CD4-positive, alpha-beta T cell (primary cell): ENCODE results near the gene TMEM63C. TPM values are rescaled to one million over a fixed set of nuclear protein-coding genes. Genes with fewer than 3 reads are reported as not detected.

ENCODE experiments used
- ATAC-seq: fragments of 200-7000 bp; cut with Tn5 transposase; one replicate; pipeline ENCODE4 v1.10.0; 2022; ENCODE audit warnings: mild to moderate bottlenecking; ENCODE audit not compliant: poor library complexity
- CTCF ChIA-PET: fragments of 350-600 bp; sonication (Branson Sonifier 250); formaldehyde crosslinking; loops from one replicate; lab custom pipeline; 2021; ENCODE audit warnings: antibody characterized with exemption, inconsistent platforms; lab: Charles Lee
- POLR2A ChIA-PET: fragments of 350-600 bp; sonication (Branson Sonifier 250); formaldehyde crosslinking; loops from one replicate; lab custom pipeline; 2021; ENCODE audit warnings: antibody characterized with exemption, inconsistent platforms; lab: Charles Lee
- DNase-seq, 14 experiments: peaks; one replicate each; pipeline ENCODE4 v3.0.0-alpha.2; 2013 to 2020; ENCODE audit warnings: mixed read lengths in 2 of 14
- H3K27ac ChIP-seq, 2 donors: one replicate each; pipeline versions ENCODE4 v1.5.1 to v1.7.0; 2013; ENCODE audit warnings: low read length in 2 of 2, low read depth in 1 of 2, mild to moderate bottlenecking in 1 of 2
- H3K27me3 ChIP-seq, 2 experiments: 1 replicate in 1 of 2; 2 replicates in 1 of 2; pipeline versions ENCODE4 v1.6.1 to v1.7.0; 2013; ENCODE audit warnings: low read length in 2 of 2, control low read depth in 1 of 2, mild to moderate bottlenecking in 1 of 2, moderate library complexity in 1 of 2; ENCODE audit not compliant: insufficient read depth in 2 of 2, control insufficient read depth in 1 of 2
- H3K36me3 ChIP-seq: one replicate; pipeline ENCODE4 v1.6.1; 2013; ENCODE audit warnings: low read length, control low read depth; ENCODE audit not compliant: insufficient read depth
- H3K4me1 ChIP-seq: one replicate; pipeline ENCODE4 v1.6.1; 2013; ENCODE audit warnings: low read length, control low read depth; ENCODE audit not compliant: insufficient read depth
- H3K4me3 ChIP-seq: one replicate; pipeline ENCODE4 v1.5.1; 2013; ENCODE audit warnings: mild to moderate bottlenecking, low read length, moderate library complexity
- H3K9me3 ChIP-seq, 2 experiments: 1 replicate in 1 of 2; 2 replicates in 1 of 2; pipeline versions ENCODE4 v1.6.1 to v1.7.0; 2013; ENCODE audit warnings: low read length in 2 of 2, mild to moderate bottlenecking in 2 of 2, control low read depth in 1 of 2, moderate library complexity in 1 of 2; ENCODE audit not compliant: control insufficient read depth in 1 of 2, insufficient read depth in 1 of 2
- H3K27ac Mint-ChIP-seq: one replicate; pipeline ENCODE4 v1.8.0; 2020; ENCODE audit warnings: mixed read lengths
- H3K27me3 Mint-ChIP-seq: one replicate; pipeline ENCODE4 v1.8.0; 2021; ENCODE audit warnings: mixed read lengths
- H3K36me3 Mint-ChIP-seq: one replicate; pipeline ENCODE4 v1.8.0; 2021; ENCODE audit warnings: low read depth, mixed read lengths
- H3K4me1 Mint-ChIP-seq: one replicate; pipeline ENCODE4 v1.8.0; 2021; ENCODE audit warnings: low read depth, mixed read lengths
- H3K4me3 Mint-ChIP-seq: one replicate; pipeline ENCODE4 v1.8.0; 2020; ENCODE audit warnings: mild to moderate bottlenecking, mixed read lengths
- H3K9me3 Mint-ChIP-seq: one replicate; pipeline ENCODE4 v1.8.0; 2020; ENCODE audit warnings: mixed read lengths
- CTCF ChIP-seq: fragments of 200-600 bp; IDR thresholded peaks from one replicate; pipeline ENCODE4 v1.8.0; 2022; ENCODE audit warnings: antibody characterized with exemption, mild to moderate bottlenecking
- intact Hi-C, 2 experiments: fragments of 100-400 bp; cut with DNase I in 1 of 2; cut with micrococcal nuclease in 1 of 2; formaldehyde crosslinking; loops; one replicate each; pipeline versions ENCODE4 v1.15.1 to v1.9.0; 2023 to 2025; cut with DNase I, micrococcal nuclease
- total RNA-seq, 174 experiments: library from RNA in 2 of 174; stranded (reverse) in 2 of 174; gene quantifications; one replicate each; pipeline ENCODE4 v1.2.3 and lab custom pipeline; 2021 to 2026

Gene TMEM63C
- total RNA-seq, 2 experiments from 2014 or later = 0.58 to 0.89 TPM

DNA sequence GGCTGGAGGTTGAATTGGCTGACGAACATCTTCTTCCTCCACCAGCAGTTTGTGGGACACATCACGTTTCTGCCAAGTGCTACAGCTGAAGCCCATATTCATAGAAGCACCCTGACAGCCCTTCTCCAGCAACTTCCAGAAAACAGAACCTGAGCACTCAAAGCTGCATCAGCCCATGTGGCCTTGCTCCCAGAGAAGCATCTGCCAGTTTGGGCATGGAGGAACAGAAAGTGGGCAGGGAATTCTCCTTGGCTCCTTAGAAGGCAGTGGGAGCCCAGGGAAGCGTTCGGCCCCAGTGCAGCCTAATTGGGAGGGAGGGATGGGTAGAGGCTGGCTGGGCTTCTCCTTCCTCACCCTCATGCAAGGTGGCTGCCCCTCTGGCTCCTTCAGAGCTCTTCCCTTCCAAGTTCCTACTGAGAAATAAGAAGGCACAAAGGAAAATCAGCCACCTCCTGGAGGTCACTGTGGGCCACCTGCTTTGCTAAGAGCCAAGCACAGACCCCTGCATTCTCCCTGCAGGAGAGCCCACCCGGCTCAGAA, 93.5 kb downstream of the TMEM63C start:
- H3K4me1 Mint-ChIP-seq = no peaks in the 10 kb centered on the region
- intact Hi-C loops = no loop called here
- no peak overlapping the region for H3K4me3 ChIP-seq
- H3K27ac ChIP-seq = no peak overlapping the region
- H3K27ac Mint-ChIP-seq = no peak overlapping the region
- DNase-seq = no peak
- no peaks in the 10 kb centered on the region for H3K9me3 Mint-ChIP-seq
- TF ChIP-seq CTCF = no peak
- H3K4me1 ChIP-seq = no peaks in the 10 kb centered on the region
- H3K36me3 Mint-ChIP-seq = no peaks in the 10 kb centered on the region
- ChIA-PET CTCF (no interaction called here), POLR2A (no interaction called here)
- no peaks in the 10 kb centered on the region for H3K36me3 ChIP-seq
- peaks cover 10 to 24% of the 10 kb centered on the region in 2 experiments for H3K27me3 ChIP-seq
- H3K27me3 Mint-ChIP-seq = peaks cover 19% of the 10 kb centered on the region
- no peak for ATAC-seq
- H3K9me3 ChIP-seq = no peaks in the 10 kb centered on the region
- H3K4me3 Mint-ChIP-seq = no peak overlapping the region

DNA sequence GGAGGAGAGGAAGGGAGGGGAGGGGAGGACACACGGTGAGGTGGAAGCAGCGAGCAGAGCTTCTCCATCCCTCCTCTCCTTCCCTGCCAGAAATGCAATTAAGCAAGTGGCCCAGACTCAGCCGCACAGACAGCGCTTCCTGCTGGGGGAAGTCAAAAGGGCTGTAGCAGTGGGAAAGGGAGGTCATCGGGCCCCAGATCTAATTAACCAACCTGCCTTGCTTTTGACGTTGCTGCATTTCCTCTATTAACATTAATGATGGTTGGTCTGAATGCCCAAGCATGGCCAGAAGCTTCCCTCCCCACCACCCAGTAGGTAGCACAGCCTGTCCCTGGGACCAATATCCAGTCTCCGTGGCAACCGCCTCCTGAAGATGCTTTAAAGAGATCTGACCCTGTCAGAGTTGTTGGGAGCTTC, 94.0 kb downstream of the TMEM63C start:
- Mint-ChIP-seq H3K9me3 (no peaks in the 10 kb centered on the region), H3K4me1 (no peaks in the 10 kb centered on the region), H3K36me3 (no peaks in the 10 kb centered on the region), H3K27ac (no peak overlapping the region), H3K4me3 (no peak overlapping the region), H3K27me3 (peaks cover 19% of the 10 kb centered on the region)
- H3K4me3 ChIP-seq = no peak overlapping the region
- H3K36me3 ChIP-seq = no peaks in the 10 kb centered on the region
- H3K4me1 ChIP-seq = no peaks in the 10 kb centered on the region
- no peak for TF ChIP-seq CTCF
- ATAC-seq (no peak), DNase-seq (no peak)
- ChIA-PET CTCF (no interaction called here), POLR2A (no interaction called here)
- H3K9me3 ChIP-seq = no peaks in the 10 kb centered on the region
- intact Hi-C loops = no loop called here
- H3K27me3 ChIP-seq = peaks cover 7 to 19% of the 10 kb centered on the region in 2 experiments
- H3K27ac ChIP-seq = no peak overlapping the region

DNA sequence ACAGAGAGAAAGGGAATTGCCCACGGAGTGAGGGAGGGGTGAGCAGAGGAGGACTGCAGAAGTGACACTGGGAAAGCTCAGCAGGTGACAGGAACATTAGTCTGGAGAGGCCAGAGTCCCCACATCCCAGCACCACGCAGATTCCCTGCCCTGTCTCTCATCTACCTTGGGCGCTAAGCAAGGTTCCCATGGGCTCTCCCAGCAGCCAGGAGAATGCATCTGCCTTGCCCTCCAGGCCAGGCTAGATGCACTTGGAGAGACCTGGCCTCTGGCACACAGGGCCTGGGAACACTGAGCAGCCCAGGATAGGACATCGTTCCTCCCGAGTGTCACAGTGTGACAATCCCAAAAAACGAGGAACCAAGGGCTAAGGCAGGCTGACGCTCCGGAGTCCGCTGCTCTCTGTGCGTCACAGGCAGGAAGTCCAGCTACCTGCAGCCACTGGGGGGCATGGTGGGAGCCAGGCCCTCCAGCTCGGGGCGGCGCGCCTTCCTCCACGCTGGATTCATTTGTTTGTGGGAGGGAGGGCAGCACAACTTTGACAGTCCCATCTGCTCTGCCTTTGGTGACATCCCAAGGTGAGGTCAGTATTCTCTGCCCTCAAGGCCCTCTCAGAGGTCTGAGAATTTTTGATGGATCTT, 94.8 kb downstream of the TMEM63C start:
- ATAC-seq (no peak), DNase-seq (no peak)
- H3K9me3 ChIP-seq = no peaks in the 10 kb centered on the region
- H3K4me1 ChIP-seq = no peaks in the 10 kb centered on the region
- no peak for TF ChIP-seq CTCF
- no peaks in the 10 kb centered on the region for H3K36me3 Mint-ChIP-seq
- H3K36me3 ChIP-seq = no peaks in the 10 kb centered on the region
- POLR2A ChIA-PET = no interaction called here
- H3K27ac ChIP-seq = no peak overlapping the region
- H3K27ac Mint-ChIP-seq = no peak overlapping the region
- intact Hi-C loops = no loop called here
- H3K4me3 Mint-ChIP-seq = no peak overlapping the region
- H3K4me1 Mint-ChIP-seq = no peaks in the 10 kb centered on the region
- no peaks in the 10 kb centered on the region for H3K9me3 Mint-ChIP-seq
- peaks cover 19% of the 10 kb centered on the region for H3K27me3 Mint-ChIP-seq
- CTCF ChIA-PET = no interaction called here
- H3K27me3 ChIP-seq = peaks cover 5 to 11% of the 10 kb centered on the region in 2 experiments
- no peak overlapping the region for H3K4me3 ChIP-seq
